Keratinocyte (primary cell): ENCODE results near the gene SYT8.

Experiments used
- EZH2 ChIP-seq: IDR thresholded peaks from one replicate; pipeline ENCODE4 v1.6.1; 2012; ENCODE audit warnings: inconsistent platforms, mild to moderate bottlenecking, low read length, moderate library complexity
- TF ChIP-seq, protein P1 (sequence below), 3 experiments: IDR thresholded peaks in 1 of 3; conservative IDR thresholded peaks in 1 of 3; optimal IDR thresholded peaks in 1 of 3; 2 replicates in 2 of 3; 3 replicates in 1 of 3; pipeline versions ENCODE3 to v1.5.1; 2011; ENCODE audit warnings: low read length in 3 of 3, mild to moderate bottlenecking in 3 of 3, moderate library complexity in 2 of 3, control low read depth in 1 of 3, inconsistent platforms in 1 of 3; ENCODE audit not compliant: insufficient read depth in 2 of 3; ENCODE audit errors: extremely low read depth in 1 of 3

GRCh38 chr11:1838077-1838425, 3.3 kb downstream of the SYT8 start:
- no peak for TF ChIP-seq EZH2
- TF ChIP-seq, protein P1, sequence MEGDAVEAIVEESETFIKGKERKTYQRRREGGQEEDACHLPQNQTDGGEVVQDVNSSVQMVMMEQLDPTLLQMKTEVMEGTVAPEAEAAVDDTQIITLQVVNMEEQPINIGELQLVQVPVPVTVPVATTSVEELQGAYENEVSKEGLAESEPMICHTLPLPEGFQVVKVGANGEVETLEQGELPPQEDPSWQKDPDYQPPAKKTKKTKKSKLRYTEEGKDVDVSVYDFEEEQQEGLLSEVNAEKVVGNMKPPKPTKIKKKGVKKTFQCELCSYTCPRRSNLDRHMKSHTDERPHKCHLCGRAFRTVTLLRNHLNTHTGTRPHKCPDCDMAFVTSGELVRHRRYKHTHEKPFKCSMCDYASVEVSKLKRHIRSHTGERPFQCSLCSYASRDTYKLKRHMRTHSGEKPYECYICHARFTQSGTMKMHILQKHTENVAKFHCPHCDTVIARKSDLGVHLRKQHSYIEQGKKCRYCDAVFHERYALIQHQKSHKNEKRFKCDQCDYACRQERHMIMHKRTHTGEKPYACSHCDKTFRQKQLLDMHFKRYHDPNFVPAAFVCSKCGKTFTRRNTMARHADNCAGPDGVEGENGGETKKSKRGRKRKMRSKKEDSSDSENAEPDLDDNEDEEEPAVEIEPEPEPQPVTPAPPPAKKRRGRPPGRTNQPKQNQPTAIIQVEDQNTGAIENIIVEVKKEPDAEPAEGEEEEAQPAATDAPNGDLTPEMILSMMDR (optimal IDR thresholded peaks at IDR 0.05 in 1 of 3, IDR thresholded peaks at IDR 0.05 in 1 of 3, conservative IDR thresholded peaks at IDR 0.05 in 1 of 3; ENCODE audit: extremely low read depth in 1 of 3, insufficient read depth in 2 of 3, low read length in 3 of 3): no peak
